Fibroblast of peridontal ligament (primary cell): ENCODE data around the gene ARID3A.

Source experiments
- DNase-seq: peaks from one replicate; pipeline ENCODE4 v3.0.0-alpha.2; 2010; ENCODE audit errors: extremely low read depth

Gene ARID3A

DNA sequence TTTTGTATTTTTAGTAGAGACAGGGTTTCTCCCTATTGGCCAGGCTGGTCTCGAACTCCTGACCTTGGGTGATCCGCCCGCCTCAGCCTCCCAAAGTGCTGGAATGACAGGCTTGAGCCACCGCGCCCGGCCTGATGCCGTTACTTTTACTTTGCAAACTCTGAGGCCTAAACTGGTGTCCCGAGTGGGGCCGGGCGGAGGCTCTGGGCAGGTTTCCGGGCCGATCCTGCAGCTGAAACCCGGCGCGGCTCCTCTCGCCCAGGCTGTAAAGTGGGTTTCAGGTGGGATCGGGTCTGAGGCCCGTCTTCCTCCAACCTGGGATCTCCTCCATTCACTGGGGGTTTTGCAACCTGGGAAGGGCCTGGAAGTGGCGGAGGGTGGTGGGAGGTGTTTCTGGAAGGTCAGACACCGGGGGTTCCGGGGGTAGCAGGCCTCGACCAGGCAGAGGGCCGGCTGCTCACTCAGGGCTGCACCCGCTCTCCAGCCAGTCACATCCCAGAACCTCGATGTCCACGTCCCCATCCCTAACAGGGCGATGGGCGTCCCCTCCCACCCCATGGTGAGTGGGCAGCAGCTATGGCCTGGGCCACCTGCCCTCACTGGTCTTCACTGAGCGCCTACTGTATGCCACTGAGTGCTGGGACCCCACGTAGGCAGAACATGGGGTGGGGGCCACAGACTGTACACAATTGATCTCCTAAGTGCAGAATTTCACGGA, 37.0 kb downstream of the ARID3A start:
- DNase-seq: no peak

DNA sequence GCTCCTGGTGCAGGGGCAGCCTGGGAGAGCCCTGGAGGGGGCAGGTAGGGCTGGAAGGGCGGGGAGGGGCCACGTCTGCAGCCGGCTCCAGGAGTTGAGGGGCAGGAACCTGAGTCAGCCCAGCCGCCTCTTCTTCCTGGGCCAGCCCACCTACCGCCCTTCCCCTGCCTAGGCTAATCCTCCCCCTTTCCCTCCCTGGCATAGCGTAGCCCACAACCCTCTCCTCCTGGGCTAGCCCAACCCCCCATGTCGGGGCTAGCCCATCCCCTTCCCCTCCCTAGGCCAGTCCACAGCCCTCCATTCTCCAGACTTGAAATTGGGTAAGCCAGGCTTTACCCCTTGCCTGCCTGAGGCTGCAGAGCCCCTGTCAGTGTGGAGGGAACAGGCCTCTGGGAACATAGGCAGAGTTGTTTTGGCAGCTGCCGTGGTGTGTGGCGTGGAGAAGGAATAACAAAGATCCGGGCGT, 37.7 kb downstream of the ARID3A start:
- no peak for DNase-seq

DNA sequence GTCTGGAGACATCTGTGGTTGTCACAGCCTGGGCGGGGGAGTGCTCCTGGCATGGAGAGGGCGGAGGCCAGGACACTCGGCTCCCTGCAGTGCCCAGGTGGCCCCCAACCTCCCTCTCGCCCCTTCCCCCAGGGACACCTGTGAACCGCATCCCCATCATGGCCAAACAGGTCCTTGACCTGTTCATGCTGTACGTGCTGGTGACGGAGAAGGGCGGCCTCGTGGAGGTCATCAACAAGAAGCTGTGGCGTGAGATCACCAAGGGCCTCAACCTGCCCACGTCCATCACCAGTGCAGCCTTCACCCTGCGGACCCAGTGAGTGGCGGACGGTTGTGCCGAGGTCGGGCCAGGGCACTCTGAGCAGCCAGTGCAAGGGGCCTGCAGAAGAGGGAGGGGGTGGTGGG, 38.3 kb downstream of the ARID3A start:
- DNase-seq: no peak

DNA sequence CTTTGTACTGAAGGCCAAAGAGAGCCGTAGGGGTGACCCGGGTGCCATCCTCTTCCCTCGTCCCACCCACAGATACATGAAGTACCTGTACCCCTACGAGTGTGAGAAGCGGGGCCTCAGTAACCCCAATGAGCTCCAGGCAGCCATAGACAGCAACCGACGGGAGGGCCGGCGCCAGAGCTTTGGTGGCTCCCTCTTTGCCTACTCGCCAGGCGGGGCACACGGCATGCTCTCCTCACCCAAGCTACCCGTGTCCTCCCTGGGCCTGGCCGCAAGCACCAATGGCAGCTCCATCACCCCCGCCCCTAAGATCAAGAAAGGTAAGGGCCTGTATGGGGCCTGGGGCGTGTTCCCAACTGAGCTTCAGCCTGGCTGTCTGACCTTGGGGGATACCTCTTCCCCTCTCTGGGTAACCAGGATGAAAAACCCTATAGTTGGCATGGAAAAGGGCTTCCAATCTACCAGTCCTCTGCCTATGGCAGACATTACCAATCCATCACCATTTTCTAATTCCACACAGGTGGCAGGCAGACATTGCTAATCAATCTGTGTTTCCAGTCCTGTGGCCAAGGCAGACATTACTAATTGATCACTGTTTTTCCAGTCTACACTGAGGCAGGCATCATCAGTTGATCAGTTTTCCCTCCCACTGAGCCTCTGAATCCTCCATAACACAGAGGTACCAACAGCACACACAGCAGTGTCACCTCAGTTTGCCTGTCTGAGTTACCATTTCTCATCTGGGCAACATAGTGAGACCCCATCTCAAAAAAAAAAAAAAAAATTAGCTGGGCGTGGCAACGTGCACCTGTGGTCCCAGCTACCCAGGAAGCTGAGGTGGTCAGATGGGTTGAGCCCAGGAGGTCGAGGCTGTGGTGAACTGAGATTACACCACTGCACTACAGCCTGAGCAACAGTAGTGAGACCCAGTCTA, 39.2 kb downstream of the ARID3A start:
- peak; percentile 7 for DNase-seq

DNA sequence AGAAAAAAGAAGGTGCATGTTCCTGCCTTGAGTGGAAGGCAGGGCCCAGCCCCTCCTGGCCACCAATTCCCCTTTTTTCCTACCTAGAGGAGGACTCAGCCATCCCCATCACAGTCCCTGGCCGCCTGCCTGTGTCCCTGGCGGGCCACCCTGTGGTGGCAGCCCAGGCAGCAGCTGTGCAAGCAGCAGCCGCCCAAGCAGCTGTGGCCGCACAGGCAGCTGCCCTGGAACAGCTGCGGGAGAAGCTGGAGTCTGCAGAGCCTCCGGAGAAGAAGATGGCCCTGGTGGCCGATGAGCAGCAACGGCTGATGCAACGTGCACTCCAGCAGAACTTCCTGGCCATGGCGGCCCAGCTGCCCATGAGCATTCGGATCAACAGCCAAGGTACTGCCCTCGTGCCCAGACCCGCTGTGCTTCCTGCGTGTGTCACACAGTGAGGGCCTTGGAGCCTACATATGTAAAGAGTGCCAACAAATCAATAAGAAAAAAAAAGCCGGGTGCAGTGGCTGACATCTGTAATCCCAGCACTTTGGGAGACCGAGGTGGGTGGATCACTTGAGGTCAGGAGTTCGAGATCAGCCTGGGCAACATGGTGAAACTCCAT, 40.8 kb downstream of the ARID3A start:
- DNase-seq: no peak

DNA sequence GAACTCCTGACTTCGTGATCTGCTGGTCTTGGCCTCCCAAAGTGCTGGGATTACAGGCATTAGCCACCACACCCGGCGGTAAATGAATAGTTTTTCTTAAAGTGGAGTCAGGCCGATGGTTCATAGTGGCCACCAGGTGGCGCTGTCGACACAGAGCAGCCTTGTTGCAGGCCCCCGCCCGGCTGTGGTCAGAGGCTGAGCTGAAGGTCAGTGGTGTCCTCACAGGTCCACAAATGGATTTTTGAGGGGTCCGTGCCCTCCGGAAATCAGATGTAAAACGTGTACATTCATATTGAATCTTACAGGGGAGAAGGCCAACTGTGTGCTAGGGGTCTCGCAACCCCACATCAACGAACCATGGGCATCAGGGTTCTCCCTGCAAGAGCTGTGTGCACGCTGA, 44.9 kb downstream of the ARID3A start:
- peak; percentile 6 for DNase-seq

DNA sequence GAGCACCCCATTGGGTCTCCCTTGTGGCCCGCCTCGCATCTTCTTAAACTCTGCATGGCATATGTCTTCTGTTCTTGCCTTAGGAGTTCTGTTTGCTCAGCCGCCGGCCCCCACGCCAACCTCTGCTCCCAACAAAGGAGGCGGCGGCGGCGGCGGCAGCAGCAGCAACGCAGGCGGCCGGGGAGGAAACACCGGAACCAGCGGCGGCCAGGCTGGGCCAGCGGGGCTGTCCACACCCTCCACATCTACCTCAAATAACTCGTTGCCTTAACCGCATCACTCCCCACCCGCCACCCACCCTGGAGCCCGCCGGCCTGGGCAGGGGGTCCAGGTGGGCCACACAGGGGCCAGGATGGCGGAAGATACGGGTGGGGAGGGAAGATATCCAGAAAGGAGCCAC, 46.0 kb downstream of the ARID3A start:
- no peak for DNase-seq

DNA sequence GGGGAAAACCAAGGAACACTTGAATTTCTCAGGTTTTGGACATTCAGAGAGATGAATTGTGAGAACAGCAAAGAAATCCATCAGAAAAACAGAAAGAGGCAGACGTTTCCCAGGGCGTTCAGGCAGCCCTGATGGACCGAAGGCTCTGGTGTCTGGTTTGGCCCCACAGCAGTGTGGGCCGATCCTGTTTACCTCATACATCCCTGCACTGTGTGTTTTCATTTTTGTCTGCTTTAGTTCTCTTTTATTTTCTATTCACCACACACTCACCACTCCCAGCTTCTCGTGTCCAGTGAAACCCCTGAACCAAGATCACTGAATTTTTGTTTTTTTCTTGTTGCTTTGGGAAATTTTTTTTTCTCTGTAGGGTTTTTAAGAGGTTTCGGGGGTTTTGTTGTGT, 46.4 kb downstream of the ARID3A start:
- DNase-seq: no peak

DNA sequence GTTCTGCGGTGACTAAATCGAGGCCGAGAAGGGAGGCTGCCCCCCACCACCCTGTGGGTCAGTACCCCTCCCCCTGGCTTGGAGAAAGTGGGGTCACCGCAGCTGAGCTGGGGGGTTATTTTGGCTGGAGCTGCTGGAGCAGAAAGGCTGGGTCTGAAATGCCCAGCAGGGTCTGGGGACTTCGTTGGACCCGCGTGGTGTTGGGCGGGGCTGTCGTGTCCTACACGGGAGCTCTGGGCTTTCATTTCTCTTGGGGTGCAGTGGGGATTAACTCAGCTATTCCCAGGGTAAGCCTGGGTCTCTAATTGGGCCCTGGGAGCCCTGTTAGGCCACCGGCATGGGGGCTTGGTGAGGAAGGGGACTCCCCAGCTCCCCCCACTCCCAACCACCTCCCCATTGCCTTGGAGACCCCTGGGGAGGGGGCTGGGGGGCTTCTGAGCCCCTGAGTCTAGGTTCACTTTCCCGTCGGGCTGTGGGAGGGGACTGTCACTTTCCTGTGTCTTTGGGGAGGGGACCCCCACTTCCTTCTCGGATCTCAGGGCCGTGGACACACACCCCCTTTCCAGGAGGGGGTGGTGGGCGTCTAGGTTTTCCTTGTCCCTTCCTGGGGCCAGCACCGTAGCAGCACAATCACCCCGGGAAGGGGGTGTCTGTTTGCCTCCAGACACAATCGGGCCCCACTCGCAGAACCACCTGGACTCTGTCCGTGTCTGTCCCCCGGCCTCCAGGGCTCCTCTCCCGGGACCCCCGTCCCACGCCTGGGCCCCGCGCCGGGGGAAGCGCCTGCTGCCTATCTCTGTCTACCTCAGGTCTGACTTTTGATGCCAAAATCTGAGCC, 48.1 kb downstream of the ARID3A start:
- no peak for DNase-seq

DNA sequence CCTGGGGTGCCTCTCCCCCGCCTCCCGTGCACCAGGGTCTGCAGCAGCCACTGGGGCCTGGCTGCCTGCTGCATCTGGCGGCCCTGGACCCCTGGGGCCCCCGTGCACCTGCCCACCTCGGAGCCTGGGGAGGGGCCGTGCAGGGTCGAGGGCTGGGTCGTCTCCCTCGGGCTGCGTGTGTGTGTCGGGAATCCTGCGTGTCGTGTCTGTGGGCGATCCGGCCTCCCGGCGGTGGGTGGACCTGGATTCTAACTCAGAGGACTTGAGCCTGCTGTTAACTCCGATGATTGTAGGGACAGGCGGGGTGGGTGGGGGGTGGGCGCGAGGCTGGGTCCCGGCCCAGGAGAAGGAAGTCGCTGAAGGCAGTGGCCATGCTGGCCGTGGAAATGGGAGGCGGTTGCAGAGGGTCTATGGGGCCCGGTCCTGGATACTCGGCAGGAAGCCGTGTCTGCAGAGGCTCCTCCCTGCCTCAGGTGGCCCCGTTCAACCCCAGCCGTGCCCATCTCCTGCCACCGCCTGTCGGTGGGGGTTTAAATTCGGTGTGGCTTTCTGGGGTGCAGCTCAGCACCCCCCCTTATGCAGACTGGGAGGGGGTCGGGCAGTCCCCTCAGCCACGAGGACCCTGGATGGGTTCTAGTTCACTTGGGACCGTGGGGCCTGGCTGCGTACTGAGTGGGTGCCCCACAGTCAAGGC, 48.9 kb downstream of the ARID3A start:
- no peak for DNase-seq

DNA sequence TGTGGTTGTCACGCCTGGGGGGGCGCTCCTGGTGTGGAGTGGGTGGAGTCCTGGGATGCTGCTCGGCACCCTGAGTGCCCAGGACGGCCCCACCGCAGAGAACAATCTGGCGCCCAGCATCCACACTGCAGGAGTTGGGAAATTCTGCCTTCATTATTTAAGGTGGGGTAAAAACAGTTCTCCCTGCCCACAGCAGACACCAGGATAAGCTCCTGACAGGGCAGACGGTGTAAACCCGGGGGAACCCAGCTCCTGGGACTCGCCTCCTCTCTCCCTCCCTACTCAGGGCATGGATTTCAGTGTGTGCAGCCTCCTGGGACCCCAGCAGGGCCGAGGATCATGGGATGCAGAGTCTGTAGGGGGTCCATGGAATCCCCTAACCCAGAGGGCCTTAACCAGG, 50.6 kb downstream of the ARID3A start:
- no peak for DNase-seq

DNA sequence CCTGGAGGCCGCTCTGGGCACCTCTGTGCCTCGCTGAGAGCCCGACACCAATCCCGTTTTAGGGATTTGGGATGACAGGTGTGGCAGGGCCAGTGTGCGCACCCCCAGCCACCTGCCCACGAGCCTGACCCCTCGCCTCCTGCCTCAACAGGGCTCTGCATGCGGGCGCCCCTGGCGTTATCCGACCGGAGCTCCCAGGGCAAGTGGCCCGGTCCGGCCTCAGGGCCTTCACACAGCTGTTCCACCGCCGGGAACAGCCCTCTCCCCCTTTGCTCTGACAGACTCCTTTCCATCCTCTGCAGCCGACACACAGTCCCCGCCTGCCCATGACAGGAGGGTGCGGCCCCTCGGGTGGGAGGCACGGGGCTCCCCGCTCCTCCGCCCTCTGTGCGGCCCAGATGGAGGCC, 51.2 kb downstream of the ARID3A start:
- no peak for DNase-seq

DNA sequence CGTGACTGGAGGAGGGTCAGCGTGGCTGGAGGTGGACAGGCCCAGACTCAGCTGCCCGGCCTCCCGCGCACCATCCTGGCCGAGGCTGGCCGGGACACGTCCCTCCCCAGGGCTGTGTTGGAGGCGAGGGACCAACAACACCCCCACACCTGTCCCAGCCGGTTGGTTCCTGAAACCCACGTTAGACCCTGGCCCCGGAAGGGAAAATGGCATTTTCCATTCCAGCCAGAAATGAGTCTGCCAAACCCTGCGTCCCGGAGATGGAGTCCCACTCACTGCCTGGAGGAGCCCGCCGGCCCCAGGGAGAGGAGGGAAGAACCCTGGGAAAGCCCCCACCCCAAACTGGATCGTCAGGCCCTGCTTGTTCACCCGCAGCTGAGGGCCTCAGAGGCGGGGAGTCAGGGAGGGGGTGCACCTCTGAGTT, 53.5 kb downstream of the ARID3A start:
- DNase-seq: no peak

DNA sequence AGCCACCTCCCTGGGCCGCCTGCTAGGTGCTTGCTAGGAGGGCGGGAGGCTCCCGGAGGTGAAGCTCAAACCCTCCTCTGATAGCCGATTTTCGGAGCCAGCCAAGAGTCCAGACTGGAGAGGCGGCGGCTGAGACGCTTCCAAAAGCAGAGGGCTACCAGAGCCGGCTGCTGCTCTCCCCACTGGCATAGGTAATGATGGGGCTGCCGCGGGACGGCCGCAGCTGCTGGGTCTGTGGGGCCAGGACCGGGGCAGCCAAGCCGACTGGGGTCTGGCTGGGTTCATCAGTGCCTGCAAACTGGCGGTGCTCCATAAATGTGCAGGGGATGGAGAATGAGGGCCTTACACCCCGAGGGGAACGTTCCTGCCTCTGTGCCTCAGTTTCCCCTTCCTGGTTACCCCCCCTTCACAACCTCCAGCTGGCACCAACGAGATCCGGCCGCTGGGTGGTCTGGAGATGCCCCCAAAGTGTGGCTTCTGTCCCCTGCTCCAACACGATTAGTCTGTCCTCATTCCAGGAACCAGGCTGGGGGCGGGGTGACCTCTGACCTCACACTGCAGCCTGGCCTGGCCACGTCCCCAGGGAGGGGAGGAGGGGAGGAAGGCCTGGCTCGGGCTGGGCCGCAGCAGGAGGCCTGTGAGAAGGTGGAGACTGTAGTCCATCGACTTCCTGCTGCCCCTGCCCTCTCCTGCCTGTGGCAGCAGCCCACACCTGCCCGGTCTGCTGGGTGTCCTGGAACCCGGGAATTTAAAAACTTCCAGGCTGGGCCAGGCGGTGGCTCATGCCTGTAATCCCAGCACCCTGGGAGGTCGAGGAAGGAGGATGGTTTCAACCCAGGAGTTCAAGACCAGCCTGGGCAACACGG, 54.5 kb downstream of the ARID3A start:
- DNase-seq: no peak

DNA sequence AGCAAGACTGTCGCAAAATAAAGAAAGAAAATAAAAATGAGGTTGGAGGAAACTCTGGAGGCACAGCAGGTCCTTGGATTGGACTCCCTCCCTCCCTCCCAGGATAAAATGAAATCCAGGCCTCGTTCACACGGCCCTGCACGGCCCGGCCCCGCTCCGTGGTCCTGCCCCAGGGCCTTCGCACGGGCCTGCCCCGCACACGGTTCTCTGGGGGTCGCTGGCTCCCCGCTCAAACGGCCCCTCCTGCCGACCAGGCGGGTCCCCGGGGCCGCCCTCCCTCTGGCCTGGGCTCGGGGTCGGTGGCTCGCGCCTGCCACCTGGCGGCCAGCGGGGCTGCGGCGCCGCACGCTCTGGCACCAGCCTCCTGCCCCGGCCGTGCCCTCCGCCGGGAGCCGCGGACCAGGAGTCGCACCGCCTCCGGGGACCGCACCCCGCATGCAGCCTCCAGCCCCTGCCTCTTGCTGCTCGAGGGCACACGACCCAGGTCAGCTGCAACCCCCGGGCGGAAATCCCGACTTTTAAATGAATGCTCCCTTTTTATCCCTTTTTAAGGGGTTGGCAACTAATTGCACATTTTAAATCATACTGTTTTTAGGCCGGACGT, 56.8 kb downstream of the ARID3A start:
- peak; percentile 49 for DNase-seq

DNA sequence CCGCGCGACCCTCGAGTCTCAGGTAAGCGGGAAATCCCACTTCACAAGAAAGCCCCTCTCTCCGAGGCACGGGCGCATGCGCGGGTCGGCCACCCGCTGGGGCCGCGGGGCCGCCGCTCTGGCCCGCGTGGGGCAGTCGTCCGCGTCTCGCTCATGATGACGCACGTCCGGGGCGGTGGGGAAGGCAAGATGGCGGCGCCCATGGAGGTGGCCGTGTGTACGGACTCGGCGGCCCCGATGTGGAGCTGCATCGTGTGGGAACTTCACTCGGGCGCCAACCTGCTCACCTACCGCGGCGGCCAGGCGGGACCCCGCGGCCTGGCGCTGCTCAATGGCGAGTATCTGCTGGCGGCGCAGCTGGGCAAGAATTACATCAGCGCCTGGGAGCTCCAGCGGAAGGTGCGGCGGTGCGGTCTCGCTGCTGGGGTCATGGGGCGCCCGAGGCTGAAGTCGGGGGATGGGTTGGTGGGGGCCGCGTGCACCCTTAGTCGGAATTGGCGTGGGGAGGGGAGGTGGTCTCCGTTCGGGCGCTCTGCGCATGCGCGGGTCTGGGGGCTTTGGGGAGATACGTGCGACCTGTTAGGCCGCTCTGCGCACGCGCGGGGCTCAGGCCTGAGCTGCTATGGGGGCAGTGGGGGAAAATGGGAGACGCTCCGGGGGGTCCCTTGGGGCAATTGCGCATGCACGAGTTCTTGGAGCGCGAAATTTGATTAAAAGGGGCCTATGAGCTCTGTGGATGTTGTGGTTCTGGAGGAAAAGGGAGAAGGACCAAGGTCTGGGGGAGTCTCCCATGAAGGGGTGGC, 58.5 kb downstream of the ARID3A start, which contains the start of gene WDR18:
WDR18 (plus strand) TSS at position 181 of the 803 bp plus-strand sequence; CDS start at position 190, 9 bp downstream.
- DNase-seq: peak; percentile 79

DNA sequence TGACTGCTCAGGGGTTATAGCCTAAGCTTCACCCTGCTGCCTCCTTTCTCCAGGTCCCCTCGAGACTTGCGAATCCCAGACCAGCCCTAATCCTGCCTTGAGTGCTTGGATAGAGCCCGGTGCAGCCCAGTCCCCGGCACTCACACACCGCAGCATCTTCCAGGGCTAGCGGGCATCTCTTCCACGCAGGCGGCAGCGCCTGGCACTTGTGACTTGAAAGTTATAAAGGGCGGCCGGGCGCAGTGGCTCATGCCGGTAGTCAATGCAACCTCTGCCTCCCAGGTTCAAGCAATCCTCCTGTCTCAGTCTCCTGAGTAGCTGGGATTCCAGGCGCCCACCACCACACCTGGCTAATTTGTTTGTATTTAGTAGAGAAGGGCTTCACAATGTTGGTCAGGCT, 60.2 kb downstream of the ARID3A start:
- DNase-seq: no peak

DNA sequence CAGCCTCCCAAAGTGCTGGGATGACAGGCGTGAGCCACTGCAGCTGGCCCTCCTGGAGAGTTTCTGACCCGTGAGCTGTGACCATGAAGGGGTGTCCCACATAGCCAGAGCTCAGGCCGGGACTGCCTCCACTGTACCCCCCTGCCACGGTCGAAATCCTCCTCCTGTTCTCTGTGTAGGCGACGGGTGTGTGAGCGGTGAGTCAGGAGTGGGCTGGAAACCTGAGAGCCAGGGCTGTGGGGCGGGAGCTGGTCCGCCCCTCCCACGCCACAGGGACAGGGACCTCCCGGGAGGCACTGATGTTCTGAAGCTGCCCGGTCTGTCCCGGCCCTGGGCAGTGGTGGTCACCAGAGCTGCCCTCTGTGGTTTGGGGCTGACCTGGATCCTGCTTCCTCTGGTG, 62.2 kb downstream of the ARID3A start:
- no peak for DNase-seq

DNA sequence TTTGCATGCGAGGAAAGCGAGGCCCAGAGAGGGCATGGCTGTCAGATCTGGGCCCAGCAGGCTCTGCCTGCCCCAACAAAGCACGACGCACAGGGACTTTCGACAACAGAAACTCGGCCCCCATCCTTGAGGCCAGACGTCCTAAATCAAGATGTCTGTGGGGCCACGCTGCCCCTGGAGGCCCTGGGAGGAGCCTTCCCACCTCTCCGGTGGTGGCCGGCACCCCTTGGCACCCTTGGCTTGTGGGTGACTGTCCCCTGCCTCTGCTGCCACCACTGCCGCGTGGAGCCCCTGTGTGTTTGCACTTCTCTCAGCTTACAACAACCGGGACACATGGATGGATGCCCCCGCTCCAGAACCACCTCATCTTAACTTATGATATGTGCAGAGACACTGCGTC, 62.7 kb downstream of the ARID3A start:
- DNase-seq: no peak
